Left ventricle myocardium superior (tissue), 1 donor: Measurements from ENCODE around the gene SGF29. TPM values are rescaled to one million over a fixed set of nuclear protein-coding genes. Genes with fewer than 3 reads are reported as not detected.
"Not testable (repeated sequence)": the region's sequence is repeated elsewhere in the genome, so short reads cannot be mapped to it uniquely, and the experiment has no call there.

Source experiments
- ATAC-seq: fragments of 200-7000 bp; cut with Tn5 transposase; one replicate; pipeline ENCODE4 v1.9.1; 2020; ENCODE audit warnings: mild to moderate bottlenecking, moderate library complexity
- DNase-seq: peaks from one replicate; pipeline ENCODE4 v3.0.0-alpha.2; 2020
- intact Hi-C: fragments of 100-400 bp; cut with micrococcal nuclease; formaldehyde crosslinking; loops from one replicate; pipeline ENCODE4 v1.11.0; 2022
- long read RNA-seq: library from polyadenylated mRNA; unstranded; transcript quantifications from one replicate; pipeline ENCODE4 v2.0.0, GENCODE V29; 2021
- total RNA-seq: library from RNA; stranded (reverse); fragmentation: NEBNext Ultra II Directional; extraction: Animal tissue kit (Norgen Biotek cat#: 25700); gene quantifications from one replicate; pipeline ENCODE4 v1.2.1, GENCODE V29; 2021
- donor health status: DM: no; HTN: yes; CAD: no; lungs with severe emphysema.

Gene SGF29
- 20.4 TPM for total RNA-seq
- long read RNA-seq, transcript SGF29-201 (10 exons, 1,153 nt) = major isoform, 21 of 29 reads
- long read RNA-seq, partial matches to known transcripts = 2 of 29 reads
- long read RNA-seq, other reads (novel, unspliced or antisense) = 3 of 29 reads

DNA sequence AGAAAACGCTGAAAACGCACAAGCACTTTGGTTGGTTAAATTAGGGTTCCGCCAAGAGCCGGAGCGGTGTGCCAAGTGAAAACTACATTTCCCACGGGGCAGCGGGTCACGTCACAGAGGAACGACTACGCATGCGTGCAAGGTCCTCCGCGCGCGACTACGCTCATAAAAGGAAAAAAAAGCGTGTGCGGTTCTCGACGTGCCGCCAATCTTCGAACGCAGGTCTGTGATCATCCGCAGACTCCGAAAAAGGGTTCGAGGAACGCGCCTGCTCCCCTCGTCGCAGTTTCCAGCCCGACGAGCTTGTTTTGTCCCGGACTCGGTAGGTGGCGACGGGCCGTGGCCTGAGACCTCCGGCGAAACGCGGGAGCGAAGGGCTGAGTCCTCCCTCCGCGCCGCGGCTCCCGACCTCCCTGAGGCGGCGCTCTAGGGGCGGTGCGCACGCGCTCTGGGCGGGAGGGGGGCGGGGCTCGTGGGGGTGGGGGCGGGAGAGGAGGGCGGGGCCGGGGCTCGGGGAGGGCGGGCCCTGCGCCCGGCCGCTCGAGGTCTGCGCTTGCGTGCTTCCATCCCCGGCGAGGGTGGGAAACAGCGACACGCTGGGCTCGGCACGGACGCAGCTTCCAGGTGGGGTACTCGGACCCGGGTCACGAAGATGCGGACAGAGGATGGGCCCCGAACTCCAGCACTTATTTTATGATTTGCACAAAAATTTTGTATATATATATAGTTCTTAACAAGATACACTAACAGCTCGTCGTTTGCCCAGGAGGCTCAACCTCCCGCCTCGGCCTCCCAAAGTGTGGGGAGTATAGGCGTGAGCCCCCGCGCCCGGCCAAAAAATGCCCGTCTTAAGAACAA is at the start of gene SGF29:
SGF29 (plus strand) TSS at position 145 of the 858 bp plus-strand sequence. CDS start 27,150 bp downstream, outside the sequence.
- intact Hi-C loops = loop anchor here (10.0 kb wide), 1 partner anchor 59 kb away; the partner anchor contains the start of genes APOBR and CLN3
- ATAC-seq (peak; percentile 97), DNase-seq (peak; percentile 95)

- ATAC-seq = no peak
- no peak for DNase-seq
- intact Hi-C loops = no loop called here
These were observed 48.9 kb upstream of the SGF29 start for GRCh38 chr16:28504707-28505404.

- intact Hi-C loops = no loop called here
- ATAC-seq (no peak), DNase-seq (no peak)
These were observed 48.1 kb upstream of the SGF29 start for GRCh38 chr16:28505489-28506137.

GRCh38 chr16:28511031-28511430 is 42.7 kb upstream of the SGF29 start:
- ATAC-seq = no peak
- intact Hi-C loops = no loop called here
- no peak for DNase-seq

- intact Hi-C loops = no loop called here
- DNase-seq = no peak
- no peak for ATAC-seq
These were observed 41.6 kb upstream of the SGF29 start for GRCh38 chr16:28511801-28512789.

DNA sequence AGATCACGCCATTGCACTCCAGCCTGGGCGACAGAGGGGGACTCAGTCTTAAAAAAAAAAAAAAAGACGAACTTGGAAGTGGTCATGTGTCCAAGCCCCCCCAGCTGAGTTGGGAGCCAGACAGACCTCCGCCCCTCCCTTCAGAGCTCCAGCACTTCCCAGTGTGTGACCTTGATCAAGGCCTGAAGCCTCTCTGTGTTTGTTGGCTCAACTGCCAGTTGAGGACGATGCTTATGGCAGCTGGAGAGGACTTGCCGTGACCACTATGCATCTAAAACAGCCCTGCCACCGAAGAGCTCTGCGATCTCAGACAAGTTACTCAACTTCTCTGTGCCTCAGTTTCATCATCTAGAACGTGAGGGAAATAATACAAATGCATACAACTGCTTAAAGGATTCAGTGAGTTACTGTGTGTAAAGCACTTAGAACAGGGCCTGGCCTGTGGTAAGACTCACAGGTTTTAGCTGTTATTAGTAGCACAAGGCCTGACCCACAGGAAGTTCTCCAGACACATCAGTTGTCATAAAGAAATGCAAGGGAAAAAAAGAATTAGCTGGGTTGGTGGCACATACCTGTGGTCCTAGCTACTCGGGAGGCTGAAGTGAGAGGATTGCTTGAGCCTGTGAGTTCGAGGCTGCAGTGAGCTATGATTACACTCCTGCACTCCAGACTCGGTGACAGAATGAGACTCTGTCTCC is 40.1 kb upstream of the SGF29 start:
- DNase-seq = no peak
- ATAC-seq = no peak
- intact Hi-C loops = no loop called here

DNA sequence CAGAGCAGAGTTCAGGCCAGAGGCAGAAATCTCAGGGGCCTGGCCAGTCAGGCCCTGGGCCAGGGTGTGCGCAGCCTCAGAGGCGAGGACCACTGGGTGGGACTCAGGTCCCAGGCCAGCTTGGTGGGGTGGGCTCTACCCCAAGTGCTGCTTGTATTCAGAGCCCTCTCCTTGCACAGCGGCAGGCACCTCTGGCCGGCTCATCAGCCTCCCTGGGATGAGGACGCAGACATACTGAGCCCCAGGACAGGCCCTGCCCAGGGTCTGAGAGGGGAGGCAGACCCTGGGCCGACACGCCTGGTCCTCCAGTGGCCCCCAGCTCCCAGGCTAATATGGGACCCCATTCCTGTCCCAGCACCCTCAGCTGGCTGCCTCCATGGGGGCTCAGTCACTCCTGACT is 39.5 kb upstream of the SGF29 start:
- intact Hi-C loops = no loop called here
- DNase-seq (no peak), ATAC-seq (no peak)

DNA sequence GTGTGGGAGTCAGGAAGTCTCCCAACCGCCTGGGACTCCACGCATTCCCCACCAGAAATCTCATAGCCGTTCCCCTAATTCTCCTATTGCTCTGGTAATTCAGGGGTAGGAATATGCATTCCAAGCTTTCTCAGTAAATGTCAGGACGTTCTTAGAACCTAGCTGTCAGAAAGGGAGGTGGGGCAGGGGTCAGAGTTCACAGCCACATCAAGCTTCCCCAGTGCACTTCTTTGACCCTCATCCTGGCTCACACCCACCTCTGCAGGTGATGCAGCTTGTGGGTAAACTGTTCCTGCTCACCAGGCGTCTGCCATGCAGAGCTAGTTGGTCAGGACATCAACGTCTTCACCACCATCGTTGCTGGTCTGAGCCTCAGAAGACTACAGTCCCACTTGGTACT is 33.0 kb upstream of the SGF29 start:
- DNase-seq (no peak), ATAC-seq (no peak)
- intact Hi-C loops = no loop called here

GRCh38 chr16:28521436-28521835 is 32.3 kb upstream of the SGF29 start:
- no peak for DNase-seq
- intact Hi-C loops = no loop called here
- no peak for ATAC-seq

GRCh38 chr16:28522792-28523191 is 30.9 kb upstream of the SGF29 start:
- ATAC-seq = no peak

GRCh38 chr16:28524681-28525171 is 29.0 kb upstream of the SGF29 start:
- no peak for DNase-seq
- no peak for ATAC-seq
- intact Hi-C loops = no loop called here

More at GRCh38 chr16:28522792-28523191, 30.9 kb upstream of the SGF29 start:
- no peak for DNase-seq
- intact Hi-C loops = no loop called here

GRCh38 chr16:28526201-28527099 is 27.3 kb upstream of the SGF29 start:
- DNase-seq (no peak), ATAC-seq (no peak)
- intact Hi-C loops = no loop called here

DNA sequence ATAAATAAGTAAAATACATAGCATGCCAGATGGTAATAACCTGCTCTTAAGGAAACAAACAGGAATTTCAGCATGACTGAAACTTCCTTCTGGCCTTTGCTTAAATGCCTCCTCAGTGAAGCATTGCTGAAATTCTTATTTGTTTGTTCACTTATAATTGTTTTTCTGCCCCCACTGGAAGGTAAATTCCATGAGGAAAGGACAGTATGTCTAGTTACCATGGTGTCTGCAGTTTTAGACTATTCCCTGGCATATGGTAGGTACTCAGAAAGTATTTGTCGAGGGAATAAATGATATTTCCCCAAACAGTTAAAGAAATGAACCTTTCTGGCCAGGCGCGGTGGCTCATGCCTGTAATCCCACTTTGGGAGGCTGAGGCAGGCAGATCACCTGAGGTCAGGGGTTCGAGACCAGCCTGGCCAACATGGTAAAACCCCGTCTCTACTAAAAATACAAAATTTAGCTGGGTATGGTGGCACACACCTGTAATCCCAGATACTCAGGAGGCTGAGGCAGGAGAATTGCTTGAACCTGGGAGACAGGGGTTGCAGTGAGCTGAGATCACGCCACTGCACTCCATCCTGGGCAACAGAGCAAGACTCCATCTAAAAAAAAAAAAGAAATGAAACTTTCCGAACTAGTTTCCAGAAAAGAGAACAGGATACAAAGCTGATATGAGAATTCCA is 26.5 kb upstream of the SGF29 start:
- ATAC-seq, DNase-seq, intact Hi-C loops: not testable (repeated sequence)

- DNase-seq = no peak
- intact Hi-C loops = no loop called here
- ATAC-seq = no peak
These were observed 25.7 kb upstream of the SGF29 start for GRCh38 chr16:28527985-28528384.

DNA sequence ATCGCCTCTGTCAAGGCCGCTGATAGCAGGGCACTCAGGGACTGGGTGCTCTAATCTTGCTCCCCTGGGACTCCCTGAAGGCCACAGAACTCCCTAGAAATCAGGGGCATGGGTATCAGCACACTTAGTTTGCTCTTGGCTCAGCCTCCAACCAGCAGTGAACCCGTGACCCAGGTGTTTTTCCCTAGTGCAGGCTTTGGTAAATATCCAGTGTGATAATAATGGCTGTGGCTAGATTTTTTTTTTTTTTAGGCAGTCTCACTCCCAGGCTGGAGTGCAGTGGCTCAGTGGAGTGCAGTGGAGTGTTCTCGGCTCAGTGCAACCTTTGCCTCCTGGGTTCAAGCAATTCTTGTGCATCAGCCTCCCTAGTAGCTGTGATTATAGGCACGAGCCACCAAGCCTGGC is 25.3 kb upstream of the SGF29 start:
- ATAC-seq (no peak), DNase-seq (no peak)
- intact Hi-C loops = no loop called here

- ATAC-seq = no peak
- intact Hi-C loops = no loop called here
- no peak for DNase-seq
These were observed 24.6 kb upstream of the SGF29 start for GRCh38 chr16:28529124-28529523.
